ENCODE results near the gene GRM1.

GRM1 gene

GRCh38 chr6:146065690-146066089 is 36.8 kb downstream of the GRM1 start:
- no peaks in the 10 kb centered on the region for H3K9me3 ChIP-seq (ENCODE audit: insufficient read depth, low read length)
- H3K36me3 ChIP-seq (ENCODE audit: insufficient read depth, insufficient read length, low read length): no peaks in the 10 kb centered on the region
- no peaks in the 10 kb centered on the region for H3K27me3 ChIP-seq (ENCODE audit: insufficient read depth, insufficient read length)
- no peak overlapping the region for H3K4me3 ChIP-seq (ENCODE audit: insufficient read length, low read depth)
- no peak overlapping the region for H3K9ac ChIP-seq (ENCODE audit: insufficient read length, low read depth)
- TF ChIP-seq ZNF274 (IDR thresholded peaks at IDR 0.05; ENCODE audit: low read depth, low read length) (no peak), YY1 (IDR thresholded peaks at IDR 0.05; ENCODE audit: insufficient read depth, insufficient read length) (no peak), SUZ12 (IDR thresholded peaks at IDR 0.05; ENCODE audit: extremely low read depth, insufficient read depth, insufficient read length) (no peak)
- no peak for DNase-seq (ENCODE audit: low read depth, low spot score)
- H3K4me1 ChIP-seq (ENCODE audit: insufficient read depth, insufficient read length): no peaks in the 10 kb centered on the region

- H3K27me3 ChIP-seq (ENCODE audit: insufficient read depth, insufficient read length): no peaks in the 10 kb centered on the region
- TF ChIP-seq SUZ12 (IDR thresholded peaks at IDR 0.05; ENCODE audit: extremely low read depth, insufficient read depth, insufficient read length): no peak
- TF ChIP-seq ZNF274 (IDR thresholded peaks at IDR 0.05; ENCODE audit: low read depth, low read length): no peak
- TF ChIP-seq YY1 (IDR thresholded peaks at IDR 0.05; ENCODE audit: insufficient read depth, insufficient read length): no peak
- H3K9ac ChIP-seq (ENCODE audit: insufficient read length, low read depth): no peak overlapping the region
- H3K4me1 ChIP-seq (ENCODE audit: insufficient read depth, insufficient read length): no peaks in the 10 kb centered on the region
- no peak overlapping the region for H3K4me3 ChIP-seq (ENCODE audit: insufficient read length, low read depth)
- peak; percentile 3 for DNase-seq (ENCODE audit: low read depth, low spot score)
- H3K9me3 ChIP-seq (ENCODE audit: insufficient read depth, low read length): no peaks in the 10 kb centered on the region
- no peaks in the 10 kb centered on the region for H3K36me3 ChIP-seq (ENCODE audit: insufficient read depth, insufficient read length, low read length)
Measured at GRCh38 chr6:146066506-146066905, 37.6 kb downstream of the GRM1 start.

GRCh38 chr6:146071781-146072180 is 42.9 kb downstream of the GRM1 start:
- H3K4me1 ChIP-seq (ENCODE audit: insufficient read depth, insufficient read length): no peaks in the 10 kb centered on the region
- DNase-seq (ENCODE audit: low read depth, low spot score): no peak
- no peak for TF ChIP-seq ZNF274 (IDR thresholded peaks at IDR 0.05; ENCODE audit: low read depth, low read length)
- TF ChIP-seq SUZ12 (IDR thresholded peaks at IDR 0.05; ENCODE audit: extremely low read depth, insufficient read depth, insufficient read length): no peak
- no peak for TF ChIP-seq YY1 (IDR thresholded peaks at IDR 0.05; ENCODE audit: insufficient read depth, insufficient read length)

GRCh38 chr6:146077992-146078391 is 49.1 kb downstream of the GRM1 start:
- no peak overlapping the region for H3K9ac ChIP-seq (ENCODE audit: insufficient read length, low read depth)
- no peak for TF ChIP-seq SUZ12 (IDR thresholded peaks at IDR 0.05; ENCODE audit: extremely low read depth, insufficient read depth, insufficient read length)
- no peak for TF ChIP-seq ZNF274 (IDR thresholded peaks at IDR 0.05; ENCODE audit: low read depth, low read length)
- no peak for TF ChIP-seq YY1 (IDR thresholded peaks at IDR 0.05; ENCODE audit: insufficient read depth, insufficient read length)
- no peaks in the 10 kb centered on the region for H3K36me3 ChIP-seq (ENCODE audit: insufficient read depth, insufficient read length, low read length)
- DNase-seq (ENCODE audit: low read depth, low spot score): no peak
- no peak overlapping the region for H3K4me3 ChIP-seq (ENCODE audit: insufficient read length, low read depth)
- no peaks in the 10 kb centered on the region for H3K4me1 ChIP-seq (ENCODE audit: insufficient read depth, insufficient read length)
- H3K9me3 ChIP-seq (ENCODE audit: insufficient read depth, low read length): no peaks in the 10 kb centered on the region
- H3K27me3 ChIP-seq (ENCODE audit: insufficient read depth, insufficient read length): no peaks in the 10 kb centered on the region

More at GRCh38 chr6:146071781-146072180, 42.9 kb downstream of the GRM1 start:
- no peak overlapping the region for H3K9ac ChIP-seq (ENCODE audit: insufficient read length, low read depth)
- no peaks in the 10 kb centered on the region for H3K9me3 ChIP-seq (ENCODE audit: insufficient read depth, low read length)
- no peaks in the 10 kb centered on the region for H3K27me3 ChIP-seq (ENCODE audit: insufficient read depth, insufficient read length)
- H3K36me3 ChIP-seq (ENCODE audit: insufficient read depth, insufficient read length, low read length): no peaks in the 10 kb centered on the region
- no peak overlapping the region for H3K4me3 ChIP-seq (ENCODE audit: insufficient read length, low read depth)

- Histone ChIP-seq H3K27me3 (ENCODE audit: insufficient read depth, insufficient read length) (no peaks in the 10 kb centered on the region), H3K36me3 (ENCODE audit: insufficient read depth, insufficient read length, low read length) (no peaks in the 10 kb centered on the region), H3K9ac (ENCODE audit: insufficient read length, low read depth) (no peak overlapping the region), H3K9me3 (ENCODE audit: insufficient read depth, low read length) (no peaks in the 10 kb centered on the region), H3K4me3 (ENCODE audit: insufficient read length, low read depth) (no peak overlapping the region), H3K4me1 (ENCODE audit: insufficient read depth, insufficient read length) (no peaks in the 10 kb centered on the region)
- no peak for TF ChIP-seq SUZ12 (IDR thresholded peaks at IDR 0.05; ENCODE audit: extremely low read depth, insufficient read depth, insufficient read length)
- no peak for TF ChIP-seq YY1 (IDR thresholded peaks at IDR 0.05; ENCODE audit: insufficient read depth, insufficient read length)
- no peak for TF ChIP-seq ZNF274 (IDR thresholded peaks at IDR 0.05; ENCODE audit: low read depth, low read length)
- DNase-seq (ENCODE audit: low read depth, low spot score): no peak
Measured at GRCh38 chr6:146087386-146087785, 58.5 kb downstream of the GRM1 start.

- H3K9me3 ChIP-seq (ENCODE audit: insufficient read depth, low read length): no peaks in the 10 kb centered on the region
- H3K4me3 ChIP-seq (ENCODE audit: insufficient read length, low read depth): no peak overlapping the region
- no peaks in the 10 kb centered on the region for H3K4me1 ChIP-seq (ENCODE audit: insufficient read depth, insufficient read length)
- no peak overlapping the region for H3K9ac ChIP-seq (ENCODE audit: insufficient read length, low read depth)
- H3K27me3 ChIP-seq (ENCODE audit: insufficient read depth, insufficient read length): no peaks in the 10 kb centered on the region
- no peak for TF ChIP-seq ZNF274 (IDR thresholded peaks at IDR 0.05; ENCODE audit: low read depth, low read length)
- no peak for DNase-seq (ENCODE audit: low read depth, low spot score)
- no peaks in the 10 kb centered on the region for H3K36me3 ChIP-seq (ENCODE audit: insufficient read depth, insufficient read length, low read length)
Measured at GRCh38 chr6:146090474-146090873, 61.6 kb downstream of the GRM1 start.

- TF ChIP-seq YY1 (IDR thresholded peaks at IDR 0.05; ENCODE audit: insufficient read depth, insufficient read length): no peak
- no peak for TF ChIP-seq SUZ12 (IDR thresholded peaks at IDR 0.05; ENCODE audit: extremely low read depth, insufficient read depth, insufficient read length)
- no peak for TF ChIP-seq ZNF274 (IDR thresholded peaks at IDR 0.05; ENCODE audit: low read depth, low read length)
- H3K9me3 ChIP-seq (ENCODE audit: insufficient read depth, low read length): no peaks in the 10 kb centered on the region
- DNase-seq (ENCODE audit: low read depth, low spot score): no peak
- no peak overlapping the region for H3K4me3 ChIP-seq (ENCODE audit: insufficient read length, low read depth)
- H3K9ac ChIP-seq (ENCODE audit: insufficient read length, low read depth): no peak overlapping the region
- H3K27me3 ChIP-seq (ENCODE audit: insufficient read depth, insufficient read length): no peaks in the 10 kb centered on the region
- H3K4me1 ChIP-seq (ENCODE audit: insufficient read depth, insufficient read length): no peaks in the 10 kb centered on the region
- H3K36me3 ChIP-seq (ENCODE audit: insufficient read depth, insufficient read length, low read length): no peaks in the 10 kb centered on the region
Measured at GRCh38 chr6:146092961-146093686, 64.3 kb downstream of the GRM1 start.
